SU-DHL-6 (cell line): Measurements from ENCODE around the gene ATXN7L1.

Experiments used
- H2AFZ ChIP-seq: fragments of 200-600 bp; sonication (generic); 2 replicates; pipeline ENCODE4 v1.6.1; 2014; ENCODE audit warnings: low read depth, mild to moderate bottlenecking, moderate library complexity, mixed read lengths, antibody characterized with exemption, low read length; ENCODE audit not compliant: severe bottlenecking
- H3F3A ChIP-seq: fragments of 200-600 bp; shearing (Covaris generic); 2 replicates; pipeline ENCODE4 v1.6.0; 2016; ENCODE audit warnings: antibody characterized with exemption, mild to moderate bottlenecking; ENCODE audit not compliant: insufficient read depth
- H3K27ac ChIP-seq: fragments of 200-600 bp; sonication (generic); 2 replicates; pipeline ENCODE4 v1.5.1; 2016; ENCODE audit warnings: low read depth, mild to moderate bottlenecking, low read length, moderate library complexity, mixed read lengths
- H3K27me3 ChIP-seq: fragments of 200-600 bp; sonication (generic), shearing (Covaris generic); 2 replicates; pipeline ENCODE4 v1.6.0; 2014; ENCODE audit warnings: mild to moderate bottlenecking, low read length
- H3K36me3 ChIP-seq: fragments of 200-600 bp; sonication (generic); 2 replicates; pipeline ENCODE4 v1.6.1; 2014; ENCODE audit warnings: mild to moderate bottlenecking, low read length, mixed read lengths
- H3K4me2 ChIP-seq: fragments of 300-600, 200-600 bp; shearing (Covaris generic), sonication (generic); 2 replicates; pipeline ENCODE4 v1.6.0; 2014; ENCODE audit warnings: low read length, low read depth, mild to moderate bottlenecking; ENCODE audit not compliant: poor library complexity, severe bottlenecking
- H3K4me3 ChIP-seq: fragments of 200-600 bp; sonication (generic); 2 replicates; pipeline ENCODE4 v1.5.1; 2014; ENCODE audit warnings: antibody characterized with exemption, low read length, mild to moderate bottlenecking, mixed read lengths; ENCODE audit not compliant: insufficient read depth, poor library complexity, severe bottlenecking
- H3K79me2 ChIP-seq: fragments of 200-600 bp; sonication (generic); 2 replicates; pipeline ENCODE4 v1.6.1; 2014; ENCODE audit warnings: mild to moderate bottlenecking, low read length, moderate library complexity; ENCODE audit not compliant: insufficient read depth
- H3K9ac ChIP-seq: fragments of 200-600 bp; sonication (generic); 2 replicates; pipeline ENCODE4 v1.7.0; 2014; ENCODE audit warnings: mild to moderate bottlenecking, low read length
- H3K9me2 ChIP-seq: fragments of 200-600 bp; sonication (generic); replicated peaks from 2 replicates; pipeline ENCODE4 v1.6.1; 2014; ENCODE audit warnings: low read length; ENCODE audit not compliant: insufficient read depth
- H3K9me3 ChIP-seq: fragments of 200-600 bp; sonication (generic); 2 replicates; pipeline ENCODE4 v1.6.1; 2014; ENCODE audit warnings: low read length, mixed read lengths; ENCODE audit not compliant: insufficient read depth
- H4K20me1 ChIP-seq: fragments of 200-600 bp; sonication (generic); 2 replicates; pipeline ENCODE4 v1.6.1; 2014; ENCODE audit warnings: low read depth, mild to moderate bottlenecking, antibody characterized with exemption, low read length, moderate library complexity, mixed read lengths
- EZH2phosphoT487 ChIP-seq: fragments of 200-600 bp; sonication (generic), shearing (Covaris generic); conservative IDR thresholded peaks from 2 replicates; pipeline ENCODE4 v1.6.1; 2018; ENCODE audit warnings: mild to moderate bottlenecking, antibody characterized with exemption, low read length, moderate library complexity, mixed read lengths
- TF ChIP-seq, protein P1 (sequence below): fragments of 200-600 bp; sonication (generic); IDR thresholded peaks from one replicate; pipeline ENCODE4 v1.5.1; 2017; ENCODE audit warnings: antibody characterized with exemption, mild to moderate bottlenecking, low read length, moderate library complexity; ENCODE audit not compliant: insufficient read depth, poor library complexity, severe bottlenecking

The ATXN7L1 gene

GRCh38 chr7:105875505-105875904 is 894 bp downstream of the ATXN7L1 start:
- TF ChIP-seq EZH2phosphoT487: no peak
- TF ChIP-seq, protein P1, sequence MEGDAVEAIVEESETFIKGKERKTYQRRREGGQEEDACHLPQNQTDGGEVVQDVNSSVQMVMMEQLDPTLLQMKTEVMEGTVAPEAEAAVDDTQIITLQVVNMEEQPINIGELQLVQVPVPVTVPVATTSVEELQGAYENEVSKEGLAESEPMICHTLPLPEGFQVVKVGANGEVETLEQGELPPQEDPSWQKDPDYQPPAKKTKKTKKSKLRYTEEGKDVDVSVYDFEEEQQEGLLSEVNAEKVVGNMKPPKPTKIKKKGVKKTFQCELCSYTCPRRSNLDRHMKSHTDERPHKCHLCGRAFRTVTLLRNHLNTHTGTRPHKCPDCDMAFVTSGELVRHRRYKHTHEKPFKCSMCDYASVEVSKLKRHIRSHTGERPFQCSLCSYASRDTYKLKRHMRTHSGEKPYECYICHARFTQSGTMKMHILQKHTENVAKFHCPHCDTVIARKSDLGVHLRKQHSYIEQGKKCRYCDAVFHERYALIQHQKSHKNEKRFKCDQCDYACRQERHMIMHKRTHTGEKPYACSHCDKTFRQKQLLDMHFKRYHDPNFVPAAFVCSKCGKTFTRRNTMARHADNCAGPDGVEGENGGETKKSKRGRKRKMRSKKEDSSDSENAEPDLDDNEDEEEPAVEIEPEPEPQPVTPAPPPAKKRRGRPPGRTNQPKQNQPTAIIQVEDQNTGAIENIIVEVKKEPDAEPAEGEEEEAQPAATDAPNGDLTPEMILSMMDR: no peak
- H3K9me2 ChIP-seq: no peaks in the 10 kb centered on the region
- no peaks in the 10 kb centered on the region for H3K36me3 ChIP-seq
- H3F3A ChIP-seq: no peaks in the 10 kb centered on the region
- H3K4me3 ChIP-seq: no peak overlapping the region
- no peak overlapping the region for H3K27ac ChIP-seq
- no peaks in the 10 kb centered on the region for H3K79me2 ChIP-seq
- H2AFZ ChIP-seq: no peak overlapping the region
- H3K9me3 ChIP-seq: no peaks in the 10 kb centered on the region
- H3K4me2 ChIP-seq: peak overlapping the region; percentile 71
- no peaks in the 10 kb centered on the region for H4K20me1 ChIP-seq
- H3K9ac ChIP-seq: no peak overlapping the region
- H3K27me3 ChIP-seq: no peaks in the 10 kb centered on the region

DNA sequence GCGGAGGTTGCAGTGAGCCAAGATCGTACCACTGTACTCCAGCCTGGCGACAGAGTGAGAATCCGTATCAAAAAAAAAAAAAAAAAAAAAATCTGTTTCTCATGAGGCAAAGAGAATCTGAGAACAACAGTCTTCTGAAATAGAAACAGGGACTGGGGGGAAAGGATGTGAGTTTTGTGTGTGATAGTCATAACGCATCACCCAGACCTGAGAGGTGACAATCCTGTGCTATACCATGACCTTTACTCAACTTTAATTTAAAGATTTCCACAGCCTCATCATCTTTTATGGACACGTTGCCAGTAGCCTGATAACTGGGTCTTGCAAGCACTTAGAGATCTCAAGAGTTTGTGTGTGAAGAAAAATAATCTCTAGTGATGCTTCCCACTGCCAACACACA is 2.3 kb downstream of the ATXN7L1 start:
- no peaks in the 10 kb centered on the region for H3K79me2 ChIP-seq
- H3K27ac ChIP-seq: no peak overlapping the region
- TF ChIP-seq, protein P1: no peak
- no peak for TF ChIP-seq EZH2phosphoT487
- H3K9me3 ChIP-seq: no peaks in the 10 kb centered on the region
- H3K9ac ChIP-seq: no peak overlapping the region
- H3K9me2 ChIP-seq: no peaks in the 10 kb centered on the region
- H3K36me3 ChIP-seq: no peaks in the 10 kb centered on the region
- no peaks in the 10 kb centered on the region for H3K27me3 ChIP-seq
- H4K20me1 ChIP-seq: no peaks in the 10 kb centered on the region
- H3K4me2 ChIP-seq: no peak overlapping the region
- H3F3A ChIP-seq: no peaks in the 10 kb centered on the region
- H2AFZ ChIP-seq: no peak overlapping the region
- H3K4me3 ChIP-seq: no peak overlapping the region

- no peak overlapping the region for H3K4me3 ChIP-seq
- H3K27ac ChIP-seq: no peak overlapping the region
- TF ChIP-seq, protein P1: no peak
- no peak for TF ChIP-seq EZH2phosphoT487
- no peaks in the 10 kb centered on the region for H3K27me3 ChIP-seq
- H4K20me1 ChIP-seq: no peaks in the 10 kb centered on the region
- no peak overlapping the region for H3K4me2 ChIP-seq
- no peak overlapping the region for H2AFZ ChIP-seq
- H3K9me3 ChIP-seq: no peaks in the 10 kb centered on the region
- H3K36me3 ChIP-seq: no peaks in the 10 kb centered on the region
- no peak overlapping the region for H3K9ac ChIP-seq
- no peaks in the 10 kb centered on the region for H3K9me2 ChIP-seq
- H3F3A ChIP-seq: no peaks in the 10 kb centered on the region
- no peaks in the 10 kb centered on the region for H3K79me2 ChIP-seq
Measured at GRCh38 chr7:105872491-105872890, 3.9 kb downstream of the ATXN7L1 start.

GRCh38 chr7:105871142-105871541 is 5.3 kb downstream of the ATXN7L1 start:
- Histone ChIP-seq H3K4me2 (no peak overlapping the region), H3K27me3 (no peaks in the 10 kb centered on the region), H3K9me3 (no peaks in the 10 kb centered on the region), H3K9me2 (no peaks in the 10 kb centered on the region), H3K27ac (no peak overlapping the region), H3K79me2 (no peaks in the 10 kb centered on the region), H2AFZ (no peak overlapping the region), H3F3A (no peaks in the 10 kb centered on the region), H4K20me1 (no peaks in the 10 kb centered on the region), H3K9ac (no peak overlapping the region), H3K36me3 (no peaks in the 10 kb centered on the region), H3K4me3 (no peak overlapping the region)
- TF ChIP-seq EZH2phosphoT487: no peak
- TF ChIP-seq, protein P1: no peak
